K562 (cell line): ENCODE results near the gene SYDE1.

Source experiments
- BCL6 ChIP-seq: fragments of 250-450 bp; sonication (Bioruptor Pico); IDR thresholded peaks from 2 replicates; pipeline ENCODE4 v1.4.0; 2020
- CTCF ChIP-seq, 3 experiments: IDR thresholded peaks in 2 of 3; conservative IDR thresholded peaks in 1 of 3; 2 replicates each; pipeline ENCODE4 v1.5.1; 2011 to 2012; ENCODE audit warnings: low read length in 3 of 3, mild to moderate bottlenecking in 3 of 3, control low read depth in 2 of 3, improper control_type of control experiment in 1 of 3, inconsistent platforms in 1 of 3, low read depth in 1 of 3, mixed read lengths in 1 of 3, moderate library complexity in 1 of 3; ENCODE audit not compliant: insufficient read depth in 2 of 3
- HDAC2 ChIP-seq: fragments of 450-650 bp; IDR thresholded peaks from 2 replicates; pipeline ENCODE4 v1.6.1; 2016; ENCODE audit warnings: mild to moderate bottlenecking
- HLTF ChIP-seq: fragments of 450-650 bp; IDR thresholded peaks from 2 replicates; pipeline ENCODE4 v1.6.1; 2016
- HOMEZ ChIP-seq: fragments of 250-450 bp; sonication (Bioruptor Pico); IDR thresholded peaks from 2 replicates; pipeline ENCODE4 v1.4.0; 2020; ENCODE audit warnings: mild to moderate bottlenecking, moderate library complexity
- KAT8 ChIP-seq: fragments of 450-650 bp; IDR thresholded peaks from 2 replicates; pipeline ENCODE4 v1.6.1; 2016; ENCODE audit warnings: low read depth, mild to moderate bottlenecking
- MAFK ChIP-seq: IDR thresholded peaks from 2 replicates; pipeline ENCODE4 v1.6.1; 2011; ENCODE audit warnings: low read length, improper control_type of control experiment
- POLR2A ChIP-seq: fragments of 450-650 bp; conservative IDR thresholded peaks from 2 replicates; pipeline ENCODE4 v1.6.1; 2016
- RBBP5 ChIP-seq: fragments of 200-600 bp; sonication (generic); IDR thresholded peaks from 2 replicates; pipeline ENCODE4 v1.6.1; 2012; ENCODE audit warnings: borderline replicate concordance, mild to moderate bottlenecking, low read length, control low read depth, inconsistent platforms; ENCODE audit not compliant: insufficient read depth, poor library complexity, severe bottlenecking
- RBFOX2 ChIP-seq: fragments of 200-400 bp; formaldehyde crosslinking; IDR thresholded peaks from 2 replicates; pipeline ENCODE4 v1.6.1; 2017; ENCODE audit warnings: low read depth, mild to moderate bottlenecking, low read length, moderate library complexity
- UBTF ChIP-seq, 2 experiments: IDR thresholded peaks; 2 replicates each; pipeline ENCODE4 v1.6.1; 2012; ENCODE audit warnings: improper control_type of control experiment in 2 of 2, low read depth in 2 of 2, low read length in 2 of 2, borderline replicate concordance in 1 of 2
- ZNF512 ChIP-seq: IDR thresholded peaks from 2 replicates; pipeline ENCODE4 v1.6.1; 2016; ENCODE audit warnings: missing genetic modification characterization, missing compliant biosample characterization
- ZNF780A ChIP-seq: fragments of 250-450 bp; sonication (Bioruptor Pico); IDR thresholded peaks from 2 replicates; pipeline ENCODE4 v1.5.0; 2021; ENCODE audit warnings: mild to moderate bottlenecking

GRCh38 chr19:15101479-15102082 is 5.6 kb upstream of the SYDE1 start:
- no peak for TF ChIP-seq HOMEZ (CRISPR knock-in tag)
- no peak for TF ChIP-seq ZNF512 (tag)
- no peak for TF ChIP-seq BCL6
- TF ChIP-seq RBBP5: no peak
- TF ChIP-seq ZNF780A (CRISPR knock-in tag): no peak
- no peak for TF ChIP-seq KAT8
- TF ChIP-seq HLTF: no peak
- TF ChIP-seq UBTF (IDR thresholded peaks at IDR 0.05; ENCODE audit: borderline replicate concordance in 1 of 2, low read depth in 2 of 2, low read length in 2 of 2): no peak
- TF ChIP-seq HDAC2: no peak
- TF ChIP-seq CTCF (IDR thresholded peaks at IDR 0.05 in 2 of 3, conservative IDR thresholded peaks at IDR 0.05 in 1 of 3; ENCODE audit: insufficient read depth in 2 of 3, low read depth in 1 of 3, low read length in 3 of 3): peak; percentile 59 to 74 (median 71)
- no peak for TF ChIP-seq RBFOX2
- no peak for TF ChIP-seq MAFK
- no peak for TF ChIP-seq POLR2A
